Stimulated activated CD4-positive, alpha-beta T cell treated with anti-CD3 and anti-CD28 coated beads, Interleukin-4, amount 100 ng/mL, for 4 hours (primary cell): ENCODE results near the gene MRS2.
"Not testable (repeated sequence)": the region's sequence is repeated elsewhere in the genome, so short reads cannot be mapped to it uniquely, and the experiment has no call there.

Experiments used
- DNase-seq, 2 experiments: peaks; one replicate each; pipeline ENCODE4 v3.0.0-alpha.2; 2020

The MRS2 gene

GRCh38 chr6:24402697-24403500 is at the start of gene MRS2:
MRS2 (plus strand) TSS chr6:24402936; CDS start chr6:24403047, 111 bp downstream.
- DNase-seq, result peak; percentile 76 to 83

DNA sequence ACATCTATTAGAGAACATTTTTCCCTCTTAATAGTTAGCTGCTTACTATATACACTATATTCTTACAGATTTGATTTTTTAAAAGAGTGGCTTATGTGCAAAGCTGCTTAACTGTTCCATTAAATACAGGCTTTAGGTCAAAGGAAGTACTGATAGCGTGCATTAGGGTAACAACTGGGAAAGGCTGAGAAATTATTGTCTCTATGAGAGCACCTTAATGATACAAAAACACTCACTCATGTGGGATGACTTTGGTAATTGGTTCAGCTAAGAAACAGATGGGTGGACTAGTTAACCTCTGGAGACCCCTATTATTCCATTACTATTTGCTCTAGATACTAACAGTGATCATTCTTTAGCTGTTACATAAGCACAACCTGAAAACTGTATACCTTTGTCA is 48.9 kb upstream of the MRS2 start:
- DNase-seq, result no peak

- no peak for DNase-seq
These were observed 47.3 kb upstream of the MRS2 start for GRCh38 chr6:24355393-24355792.

- DNase-seq, result no peak
These were observed 46.3 kb upstream of the MRS2 start for GRCh38 chr6:24356310-24356973.

DNA sequence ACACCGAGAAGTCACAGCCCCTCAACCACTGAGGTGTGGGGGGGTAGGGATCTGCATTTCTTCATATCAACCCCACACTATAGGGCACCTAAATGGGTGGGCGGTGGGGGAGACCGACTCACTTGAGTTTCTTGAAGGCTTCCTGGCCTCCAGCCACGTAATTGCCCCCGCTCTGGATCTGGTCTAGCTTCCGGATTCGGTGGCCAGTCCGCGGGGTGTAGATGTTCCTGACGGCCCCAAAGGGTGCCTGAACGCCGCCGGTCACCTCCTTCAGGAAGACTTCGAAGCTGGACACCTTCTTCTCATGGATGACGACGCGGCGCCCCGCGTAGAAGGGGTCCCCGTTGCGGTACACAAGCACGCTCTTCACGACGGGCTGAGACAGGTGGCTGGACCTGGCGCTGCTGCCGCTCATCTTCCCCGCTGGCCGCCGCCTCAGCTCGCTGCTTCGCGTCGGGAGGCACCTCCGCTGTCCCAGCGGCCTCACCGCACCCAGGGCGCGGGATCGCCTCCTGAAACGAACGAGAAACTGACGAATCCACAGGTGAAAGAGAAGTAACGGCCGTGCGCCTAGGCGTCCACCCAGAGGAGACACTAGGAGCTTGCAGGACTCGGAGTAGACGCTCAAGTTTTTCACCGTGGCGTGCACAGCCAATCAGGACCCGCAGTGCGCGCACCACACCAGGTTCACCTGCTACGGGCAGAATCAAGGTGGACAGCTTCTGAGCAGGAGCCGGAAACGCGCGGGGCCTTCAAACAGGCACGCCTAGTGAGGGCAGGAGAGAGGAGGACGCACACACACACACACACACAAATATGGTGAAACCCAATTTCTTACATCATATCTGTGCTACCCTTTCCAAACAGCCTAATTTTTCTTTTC is 45.2 kb upstream of the MRS2 start, which contains the start of gene DCDC2:
TSS of gene DCDC2 (minus strand) at position 724 of the 883 bp plus-strand sequence. CDS start at position 415, 309 bp downstream.
- peak; percentile 21 to 22 for DNase-seq

GRCh38 chr6:24358219-24358821 is 44.4 kb upstream of the MRS2 start:
- no peak for DNase-seq

- peak; percentile 81 to 84 for DNase-seq
These were observed 42.9 kb upstream of the MRS2 start for GRCh38 chr6:24359640-24360454.

GRCh38 chr6:24362363-24362762 is 40.4 kb upstream of the MRS2 start:
- DNase-seq, result not testable (repeated sequence)

DNA sequence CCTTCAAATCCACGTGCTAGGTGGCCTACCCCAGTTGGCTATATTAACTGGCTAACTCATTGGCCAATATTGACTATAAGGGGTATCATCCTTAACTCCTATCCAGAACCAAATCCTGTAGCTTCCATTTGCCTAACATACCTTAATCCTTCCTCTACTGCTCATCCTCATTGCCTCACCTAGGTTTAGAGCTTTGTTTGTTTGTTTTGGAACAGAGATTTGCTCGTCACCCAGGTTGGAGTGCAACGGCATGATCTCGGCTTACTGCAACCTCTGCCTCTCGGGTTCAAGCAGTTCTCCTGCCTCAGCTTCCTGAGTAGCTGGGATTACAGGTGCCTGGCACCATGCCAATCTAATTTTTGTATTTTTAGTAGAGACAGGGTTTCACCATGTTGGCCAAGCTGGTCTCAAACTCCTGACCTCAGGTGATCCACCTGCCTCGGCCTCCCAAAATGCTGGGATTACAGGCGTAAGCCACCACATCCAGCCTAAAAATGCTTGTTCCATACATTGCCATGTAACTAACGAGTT is 37.6 kb upstream of the MRS2 start:
- not testable (repeated sequence) for DNase-seq

DNA sequence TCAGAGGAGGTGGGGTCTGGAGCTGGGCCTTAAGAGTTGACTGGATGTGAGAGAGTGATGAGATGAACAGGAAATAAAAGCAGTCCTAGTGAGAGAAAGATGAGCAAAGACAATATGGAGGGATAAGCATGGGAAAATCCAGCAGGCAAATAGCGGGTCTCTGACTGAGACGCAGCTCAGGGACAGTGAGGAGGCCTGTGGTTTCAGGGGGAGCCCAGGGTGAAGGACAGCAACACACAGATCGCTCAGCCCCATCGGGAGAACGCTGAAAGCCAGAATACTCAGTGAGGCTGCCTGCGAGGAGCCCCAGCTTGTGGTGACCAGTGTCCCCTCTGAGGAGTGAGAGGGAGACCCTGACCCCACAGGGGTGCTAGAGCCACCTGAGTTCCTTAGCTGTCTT is 28.1 kb upstream of the MRS2 start:
- no peak for DNase-seq

DNA sequence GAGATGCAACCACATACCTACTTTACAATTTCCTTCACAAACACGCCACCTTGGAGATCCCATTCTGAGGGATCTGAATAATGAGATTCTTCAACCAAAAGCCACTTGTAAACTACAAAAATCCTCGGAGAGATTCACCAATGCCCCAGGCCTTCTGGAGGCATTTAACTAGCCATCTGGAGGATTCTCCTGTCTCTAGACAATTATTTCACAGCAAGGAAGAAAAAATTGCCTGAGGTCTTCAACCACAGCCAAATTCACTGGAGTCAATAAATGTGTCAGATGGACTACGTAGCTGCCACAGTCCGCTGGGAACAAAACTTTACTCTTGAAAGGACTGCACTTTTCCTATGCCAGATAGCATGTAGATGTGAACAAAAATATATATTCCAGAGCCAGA is 25.9 kb upstream of the MRS2 start:
- no peak for DNase-seq

DNA sequence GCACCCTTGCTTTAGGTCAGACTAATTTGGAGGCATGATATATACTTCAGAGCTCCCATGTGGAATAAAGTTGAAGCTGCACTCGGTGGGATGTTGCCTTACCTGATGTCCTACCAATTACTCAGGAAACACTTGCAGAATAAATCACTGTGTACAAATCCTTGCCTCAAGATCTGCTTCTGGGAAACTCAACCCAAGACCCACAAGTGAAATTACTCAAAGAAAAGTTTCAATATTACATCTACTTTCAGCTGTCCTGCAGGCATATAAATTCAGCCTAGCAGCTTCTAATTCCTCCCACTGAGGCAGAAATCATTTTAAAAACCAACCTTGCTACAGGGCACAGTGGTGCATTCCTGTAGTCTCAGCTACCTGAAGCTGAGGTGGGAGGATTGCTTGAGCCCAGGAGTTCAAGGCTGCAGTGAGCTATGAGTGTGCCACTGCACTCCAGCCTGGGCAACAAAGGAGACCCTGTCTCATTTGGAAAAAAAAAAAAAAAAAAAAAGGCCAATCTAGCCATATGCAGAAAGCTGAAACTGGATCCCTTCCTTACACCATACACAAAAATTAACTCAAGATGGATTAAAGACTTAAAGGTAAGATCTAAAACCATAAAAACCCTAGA is 24.2 kb upstream of the MRS2 start:
- DNase-seq, result no peak

DNA sequence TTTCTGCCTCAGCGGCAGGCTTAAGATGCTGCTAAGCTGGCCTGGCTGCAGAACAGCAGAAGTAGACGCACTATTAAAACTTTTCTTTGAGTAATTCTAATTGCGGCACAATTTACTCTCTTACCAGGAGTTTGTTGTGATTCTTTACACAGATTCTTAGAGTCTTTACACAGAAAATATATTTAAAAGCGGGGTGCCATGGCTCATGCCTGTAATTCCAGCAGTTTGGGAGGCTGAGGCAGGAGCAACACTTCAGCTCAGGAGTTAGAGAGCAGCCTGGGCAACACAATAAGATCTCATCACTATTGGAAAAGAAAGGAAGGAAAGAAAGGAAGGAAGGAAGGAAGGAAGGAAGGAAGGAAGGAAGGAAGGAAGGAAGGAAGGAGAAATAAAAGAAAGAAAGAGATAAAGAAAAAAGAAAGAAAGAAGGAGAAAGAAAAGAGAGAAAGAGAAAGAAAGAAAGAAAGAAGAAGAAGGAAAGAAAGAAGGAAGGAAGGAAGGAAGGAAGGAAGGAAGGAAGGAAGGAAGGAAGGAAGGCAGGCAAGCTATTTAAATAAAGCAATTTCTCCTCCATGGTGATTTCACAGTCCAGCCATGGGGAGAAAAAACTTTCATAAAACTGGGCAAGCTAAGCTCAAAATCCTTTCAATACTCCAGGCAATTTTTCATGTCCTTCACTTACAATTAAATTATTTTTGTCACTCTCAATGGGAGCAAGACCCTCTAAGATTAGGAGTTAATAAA is 21.1 kb upstream of the MRS2 start:
- DNase-seq, result no peak

DNA sequence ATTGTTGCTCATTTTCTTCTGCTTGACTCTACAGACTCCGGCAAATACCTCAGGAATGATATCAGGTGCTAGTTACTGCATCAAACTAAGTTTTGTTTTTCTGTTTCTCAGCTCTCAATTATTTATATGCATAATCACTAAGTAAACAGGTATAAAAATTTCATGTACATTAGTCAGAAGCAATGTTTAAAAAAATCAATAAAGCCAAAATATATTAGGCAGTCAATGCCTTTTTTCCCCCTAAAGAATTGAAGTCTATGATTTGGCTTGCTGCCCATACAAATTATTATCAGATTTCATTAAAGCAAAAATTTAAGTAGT is 20.6 kb upstream of the MRS2 start:
- no peak for DNase-seq

GRCh38 chr6:24382891-24383494 is 19.7 kb upstream of the MRS2 start:
- not testable (repeated sequence) for DNase-seq

GRCh38 chr6:24384369-24385130 is 18.2 kb upstream of the MRS2 start:
- not testable (repeated sequence) for DNase-seq

DNA sequence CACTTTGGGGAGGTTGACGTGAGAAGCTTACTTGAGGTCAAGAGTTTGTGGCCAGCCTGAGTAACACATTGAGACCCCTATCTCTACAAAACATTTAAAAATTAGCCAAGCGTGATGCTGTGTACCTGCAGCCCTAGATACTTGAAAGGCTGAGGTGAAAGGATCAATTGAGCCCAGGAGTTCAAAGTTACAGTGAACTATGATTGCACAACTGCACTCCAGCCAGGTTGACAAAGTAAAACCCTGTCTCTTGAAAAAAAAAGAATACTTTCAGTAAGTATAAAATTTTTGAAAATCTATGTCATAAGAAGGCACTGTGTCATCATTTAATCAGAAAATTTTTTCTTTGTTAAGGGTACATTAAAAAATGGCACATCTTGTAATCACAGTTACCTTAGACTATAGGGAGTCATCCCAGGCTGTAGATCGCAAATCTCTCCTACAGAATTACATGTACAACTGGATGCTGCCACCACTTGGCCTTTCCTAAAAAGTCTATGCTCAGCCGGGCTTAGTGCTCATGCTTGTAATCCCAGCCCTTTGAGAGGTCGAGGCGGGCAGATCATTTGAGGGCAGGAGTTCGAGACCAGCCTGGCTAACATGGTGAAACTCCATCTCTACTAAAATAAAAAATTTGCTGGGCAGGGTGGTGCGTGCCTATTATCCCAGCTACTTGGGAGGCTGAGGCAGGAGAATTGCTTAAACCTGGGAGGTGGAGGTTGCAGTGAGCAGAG is 17.0 kb upstream of the MRS2 start:
- no peak for DNase-seq

DNA sequence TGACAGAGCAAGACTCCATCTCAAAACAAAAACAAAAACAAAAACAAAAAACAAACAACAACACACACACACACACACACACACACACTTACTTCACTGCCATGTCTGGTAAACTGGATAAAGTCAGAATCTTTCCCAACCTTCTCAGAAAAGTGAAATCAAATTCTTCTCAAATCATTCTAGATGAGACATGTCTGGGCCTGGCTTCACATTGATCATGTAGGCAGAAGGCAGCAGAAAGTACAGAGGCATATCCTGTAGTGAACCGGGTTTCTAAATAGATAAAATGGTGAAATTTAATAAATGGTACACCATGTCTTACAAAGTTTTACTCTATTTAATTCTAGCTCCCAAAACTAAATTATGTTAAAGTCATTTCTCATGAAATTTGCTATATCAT is 14.9 kb upstream of the MRS2 start:
- DNase-seq, result no peak

DNA sequence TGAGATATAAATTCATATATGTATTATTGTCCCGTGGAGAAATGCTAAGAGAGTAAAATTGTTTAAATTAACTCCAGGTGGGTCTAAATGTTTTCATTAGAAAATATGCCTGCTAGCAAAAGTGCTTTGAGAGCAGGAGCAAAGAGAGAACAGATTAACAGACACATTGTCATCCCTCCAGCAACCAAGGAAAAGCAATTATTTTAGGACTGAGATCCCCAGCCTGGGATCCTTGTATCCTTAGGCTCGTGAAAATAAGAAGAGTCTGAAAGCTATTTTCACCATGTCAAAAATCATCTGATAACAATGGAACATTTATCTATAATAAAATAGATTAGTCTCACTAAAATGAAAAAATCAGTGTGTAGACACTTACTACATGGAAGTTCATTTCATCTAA is 11.5 kb upstream of the MRS2 start:
- DNase-seq, result no peak
